Mammary epithelial cell (primary cell): ENCODE measurements around the gene BSN.

ENCODE experiments used
- CTCF ChIP-seq, 2 donors: IDR thresholded peaks in 1 of 2; conservative IDR thresholded peaks in 1 of 2; 2 replicates each; pipeline ENCODE4 v1.5.1; 2011 to 2012; ENCODE audit warnings: inconsistent platforms in 2 of 2, low read length in 2 of 2, mild to moderate bottlenecking in 2 of 2, control low read depth in 1 of 2, low read depth in 1 of 2; ENCODE audit not compliant: insufficient read depth in 1 of 2; ENCODE audit errors: extremely low read depth in 1 of 2
- EZH2 ChIP-seq: IDR thresholded peaks from 2 replicates; pipeline ENCODE4 v1.6.1; 2012; ENCODE audit warnings: low read length, inconsistent platforms, borderline replicate concordance

GRCh38 chr3:49634736-49635135, 80.5 kb downstream of the BSN start:
- TF ChIP-seq CTCF (conservative IDR thresholded peaks at IDR 0.05 in 1 of 2, IDR thresholded peaks at IDR 0.05 in 1 of 2; ENCODE audit: extremely low read depth in 1 of 2, insufficient read depth in 1 of 2, low read depth in 1 of 2, low read length in 2 of 2) (no peak), EZH2 (no peak)
